ENCODE measurements around the gene DNAH14.

The DNAH14 gene

GRCh38 chr1:225435957-225436392, 506.5 kb downstream of the DNAH14 start:
- H3K27ac ChIP-seq (ENCODE audit: low read depth, low read length), result no peak overlapping the region
- H3K27me3 ChIP-seq (ENCODE audit: control insufficient read depth, insufficient read depth, low read length), result no peaks in the 10 kb centered on the region
- no peak overlapping the region for H3K4me3 ChIP-seq (ENCODE audit: low read depth, low read length)
- H3K36me3 ChIP-seq (ENCODE audit: control insufficient read depth, insufficient read depth, low read length), result no peaks in the 10 kb centered on the region
- peaks cover 9% of the 10 kb centered on the region; the same call in 1 of the 2 replicates for H3K9me3 ChIP-seq (ENCODE audit: control insufficient read depth, insufficient read depth, low read depth, low read length)
- no peak overlapping the region for H3K9ac ChIP-seq (ENCODE audit: low read length)
- H3K4me1 ChIP-seq (ENCODE audit: control insufficient read depth, insufficient read depth, low read length), result no peaks in the 10 kb centered on the region

- Histone ChIP-seq H3K4me1 (ENCODE audit: control insufficient read depth, insufficient read depth, low read length) (no peaks in the 10 kb centered on the region), H3K36me3 (ENCODE audit: control insufficient read depth, insufficient read depth, low read length) (no peaks in the 10 kb centered on the region), H3K9me3 (ENCODE audit: control insufficient read depth, insufficient read depth, low read depth, low read length) (no peaks in the 10 kb centered on the region), H3K27ac (ENCODE audit: low read depth, low read length) (no peak overlapping the region), H3K9ac (ENCODE audit: low read length) (no peak overlapping the region), H3K4me3 (ENCODE audit: low read depth, low read length) (no peak overlapping the region), H3K27me3 (ENCODE audit: control insufficient read depth, insufficient read depth, low read length) (no peaks in the 10 kb centered on the region)
Measured at GRCh38 chr1:225437710-225438437, 508.4 kb downstream of the DNAH14 start.

DNA sequence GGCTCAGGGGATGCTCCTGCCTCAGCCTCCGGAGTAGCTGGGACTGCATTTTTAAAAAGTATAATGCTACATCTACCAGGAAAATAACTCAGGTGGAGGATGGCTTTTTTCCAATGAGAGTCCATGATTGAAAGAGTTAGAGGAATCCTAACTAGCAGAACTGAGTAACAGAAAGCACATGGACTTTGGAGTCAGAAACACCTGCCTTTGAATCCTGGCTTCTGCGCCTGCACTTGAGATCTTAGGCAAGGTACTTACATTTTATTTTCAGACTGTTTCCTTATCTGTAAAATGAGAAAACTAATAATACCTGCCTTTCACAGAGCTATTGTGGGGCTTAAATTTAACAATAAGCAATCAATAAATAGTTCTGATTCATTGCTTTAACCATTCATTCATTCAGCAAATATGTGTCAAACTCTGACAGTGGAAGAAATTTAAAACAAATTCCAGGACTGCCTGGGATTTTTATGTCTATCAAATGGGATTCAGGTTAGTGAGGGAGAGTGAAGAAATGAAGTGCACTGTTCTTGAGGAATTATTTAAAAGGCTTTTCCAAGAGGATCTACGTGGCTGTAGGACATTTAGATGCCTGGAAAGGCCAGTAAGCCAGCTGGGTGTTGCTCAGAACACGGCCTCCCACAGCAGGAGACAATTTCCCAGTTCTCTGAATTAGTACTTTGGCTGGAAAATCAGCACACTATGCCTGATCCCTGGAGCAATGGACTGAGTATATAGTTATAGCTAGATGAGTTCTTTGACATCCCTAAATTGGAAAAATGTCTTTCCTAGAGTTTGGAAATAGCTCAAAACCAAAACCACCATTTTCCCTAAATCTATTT, 511.1 kb downstream of the DNAH14 start:
- no peaks in the 10 kb centered on the region for H3K36me3 ChIP-seq (ENCODE audit: control insufficient read depth, insufficient read depth, low read length)
- peaks cover under 1% of the 10 kb centered on the region; the same call in 1 of the 2 replicates for H3K4me1 ChIP-seq (ENCODE audit: control insufficient read depth, insufficient read depth, low read length)
- H3K4me3 ChIP-seq (ENCODE audit: low read depth, low read length), result no peak overlapping the region
- H3K9me3 ChIP-seq (ENCODE audit: control insufficient read depth, insufficient read depth, low read depth, low read length), result no peaks in the 10 kb centered on the region
- H3K27ac ChIP-seq (ENCODE audit: low read depth, low read length), result no peak overlapping the region
- no peaks in the 10 kb centered on the region for H3K27me3 ChIP-seq (ENCODE audit: control insufficient read depth, insufficient read depth, low read length)
- H3K9ac ChIP-seq (ENCODE audit: low read length), result no peak overlapping the region

DNA sequence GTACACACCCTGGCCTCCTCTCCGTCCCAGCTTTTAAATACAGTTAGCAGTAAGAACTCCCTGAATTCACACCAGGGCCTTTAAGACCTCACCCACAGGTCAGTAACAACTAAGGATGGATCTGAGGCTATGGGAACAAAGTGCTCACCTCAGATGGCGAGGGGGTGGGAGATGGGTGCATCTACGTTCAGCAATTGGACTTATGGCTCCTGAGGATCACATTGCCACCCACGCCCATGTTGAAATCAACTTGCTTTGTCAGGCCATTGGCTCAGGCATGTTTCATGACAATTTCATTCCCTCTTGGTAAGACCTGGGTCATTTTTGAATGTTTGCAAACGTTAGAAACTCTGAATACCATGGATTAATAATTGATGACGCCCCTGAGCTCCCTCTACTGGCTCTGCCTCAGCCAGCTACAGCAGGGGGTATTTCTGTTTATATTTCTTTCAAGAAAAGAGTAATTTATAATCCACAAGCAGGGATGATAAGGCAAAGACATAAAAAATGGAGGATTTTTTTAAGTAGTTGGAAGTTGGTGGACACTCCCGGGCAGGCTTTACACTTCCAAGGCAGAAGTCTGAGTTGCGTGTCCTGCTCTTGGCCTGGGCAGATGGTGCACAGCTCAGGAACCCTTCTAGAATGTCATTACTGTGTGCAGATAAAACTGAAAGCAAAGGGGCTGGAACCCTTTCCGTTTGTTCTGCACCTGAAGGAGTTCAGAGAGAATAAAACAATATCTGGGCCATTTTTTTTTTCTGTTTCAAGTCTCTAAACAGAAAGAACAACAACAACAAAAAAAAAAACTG, 512.0 kb downstream of the DNAH14 start:
- Histone ChIP-seq H3K9me3 (ENCODE audit: control insufficient read depth, insufficient read depth, low read depth, low read length) (no peaks in the 10 kb centered on the region), H3K27me3 (ENCODE audit: control insufficient read depth, insufficient read depth, low read length) (no peaks in the 10 kb centered on the region), H3K36me3 (ENCODE audit: control insufficient read depth, insufficient read depth, low read length) (no peaks in the 10 kb centered on the region), H3K27ac (ENCODE audit: low read depth, low read length) (no peak overlapping the region), H3K4me1 (ENCODE audit: control insufficient read depth, insufficient read depth, low read length) (peaks cover 10% of the 10 kb centered on the region), H3K4me3 (ENCODE audit: low read depth, low read length) (no peak overlapping the region), H3K9ac (ENCODE audit: low read length) (no peak overlapping the region)

GRCh38 chr1:225442123-225442505, 512.6 kb downstream of the DNAH14 start:
- no peaks in the 10 kb centered on the region for H3K9me3 ChIP-seq (ENCODE audit: control insufficient read depth, insufficient read depth, low read depth, low read length)
- H3K4me1 ChIP-seq (ENCODE audit: control insufficient read depth, insufficient read depth, low read length), result peaks cover 16% of the 10 kb centered on the region
- H3K9ac ChIP-seq (ENCODE audit: low read length), result no peak overlapping the region
- H3K4me3 ChIP-seq (ENCODE audit: low read depth, low read length), result no peak overlapping the region
- no peaks in the 10 kb centered on the region for H3K27me3 ChIP-seq (ENCODE audit: control insufficient read depth, insufficient read depth, low read length)
- no peaks in the 10 kb centered on the region for H3K36me3 ChIP-seq (ENCODE audit: control insufficient read depth, insufficient read depth, low read length)
- H3K27ac ChIP-seq (ENCODE audit: low read depth, low read length), result no peak overlapping the region

DNA sequence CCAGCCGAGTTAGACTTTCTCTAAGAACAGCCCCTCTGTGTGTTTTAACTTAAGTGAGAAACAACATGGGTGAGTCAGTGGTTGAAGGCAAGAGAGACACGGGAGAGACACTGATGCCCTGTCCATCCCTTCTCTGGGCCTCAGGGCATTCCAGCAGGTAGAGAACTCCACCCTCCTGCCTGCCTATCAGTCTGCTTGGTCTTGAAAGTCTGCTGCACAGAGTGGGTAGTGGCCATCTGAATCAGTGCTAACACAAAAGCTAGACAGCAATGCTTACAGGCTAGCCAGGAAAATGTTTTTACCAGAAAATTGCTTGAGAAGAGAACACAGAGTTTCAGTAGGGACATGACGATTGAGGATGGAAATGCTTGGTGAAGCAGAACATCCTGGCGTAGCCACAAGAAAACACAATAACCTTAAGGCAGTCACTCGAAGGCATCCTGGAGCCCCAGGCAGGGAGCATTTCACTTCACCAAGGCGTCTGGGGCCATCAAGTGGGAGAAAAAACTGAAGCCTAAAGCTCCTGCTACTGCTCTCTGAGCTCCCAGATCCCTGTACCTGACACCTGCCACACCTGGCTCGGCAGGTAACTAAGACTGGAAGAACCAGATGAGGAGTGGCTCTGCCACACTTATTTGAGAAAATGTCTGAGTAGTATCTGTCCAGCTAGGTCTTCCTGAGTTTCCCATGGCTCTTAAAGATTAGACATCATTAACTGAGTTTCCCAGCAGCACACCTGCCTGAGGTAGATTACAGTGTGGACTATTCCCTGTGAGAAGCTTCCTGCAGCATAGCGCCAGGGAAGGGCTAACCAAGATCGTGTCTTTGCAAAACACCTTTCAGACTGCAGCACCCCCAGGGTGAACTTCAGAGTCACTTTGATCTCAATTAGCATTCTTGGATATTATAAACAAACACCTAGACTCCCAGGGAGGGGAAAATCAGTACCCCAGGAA, 516.4 kb downstream of the DNAH14 start:
- Histone ChIP-seq H3K36me3 (ENCODE audit: control insufficient read depth, insufficient read depth, low read length) (no peaks in the 10 kb centered on the region), H3K4me1 (ENCODE audit: control insufficient read depth, insufficient read depth, low read length) (peaks cover 25% of the 10 kb centered on the region), H3K9me3 (ENCODE audit: control insufficient read depth, insufficient read depth, low read depth, low read length) (no peaks in the 10 kb centered on the region), H3K27me3 (ENCODE audit: control insufficient read depth, insufficient read depth, low read length) (no peaks in the 10 kb centered on the region), H3K9ac (ENCODE audit: low read length) (no peak overlapping the region), H3K27ac (ENCODE audit: low read depth, low read length) (no peak overlapping the region), H3K4me3 (ENCODE audit: low read depth, low read length) (no peak overlapping the region)

GRCh38 chr1:225446595-225446960, 517.1 kb downstream of the DNAH14 start:
- Histone ChIP-seq H3K27ac (ENCODE audit: low read depth, low read length) (no peak overlapping the region), H3K4me1 (ENCODE audit: control insufficient read depth, insufficient read depth, low read length) (peaks cover 25% of the 10 kb centered on the region), H3K9me3 (ENCODE audit: control insufficient read depth, insufficient read depth, low read depth, low read length) (no peaks in the 10 kb centered on the region), H3K27me3 (ENCODE audit: control insufficient read depth, insufficient read depth, low read length) (no peaks in the 10 kb centered on the region), H3K4me3 (ENCODE audit: low read depth, low read length) (no peak overlapping the region), H3K36me3 (ENCODE audit: control insufficient read depth, insufficient read depth, low read length) (no peaks in the 10 kb centered on the region), H3K9ac (ENCODE audit: low read length) (peak overlapping the region; percentile 11)

- Histone ChIP-seq H3K4me1 (ENCODE audit: control insufficient read depth, insufficient read depth, low read length) (peaks cover 25% of the 10 kb centered on the region), H3K9ac (ENCODE audit: low read length) (peak overlapping the region; percentile 11), H3K27me3 (ENCODE audit: control insufficient read depth, insufficient read depth, low read length) (no peaks in the 10 kb centered on the region), H3K4me3 (ENCODE audit: low read depth, low read length) (no peak overlapping the region), H3K36me3 (ENCODE audit: control insufficient read depth, insufficient read depth, low read length) (no peaks in the 10 kb centered on the region), H3K27ac (ENCODE audit: low read depth, low read length) (no peak overlapping the region), H3K9me3 (ENCODE audit: control insufficient read depth, insufficient read depth, low read depth, low read length) (no peaks in the 10 kb centered on the region)
Measured at GRCh38 chr1:225446981-225447615, 517.6 kb downstream of the DNAH14 start.

- Histone ChIP-seq H3K4me1 (ENCODE audit: control insufficient read depth, insufficient read depth, low read length) (peaks cover 25% of the 10 kb centered on the region), H3K27me3 (ENCODE audit: control insufficient read depth, insufficient read depth, low read length) (no peaks in the 10 kb centered on the region), H3K36me3 (ENCODE audit: control insufficient read depth, insufficient read depth, low read length) (no peaks in the 10 kb centered on the region), H3K9me3 (ENCODE audit: control insufficient read depth, insufficient read depth, low read depth, low read length) (no peaks in the 10 kb centered on the region), H3K9ac (ENCODE audit: low read length) (no peak overlapping the region), H3K4me3 (ENCODE audit: low read depth, low read length) (no peak overlapping the region), H3K27ac (ENCODE audit: low read depth, low read length) (no peak overlapping the region)
Measured at GRCh38 chr1:225447650-225448089, 518.2 kb downstream of the DNAH14 start.

All from HUES6 (cell line).